ENCODE results near the gene MOV10L1.
A peak's percentile ranks its signal among the peaks of the same experiment; 100 is the strongest.

Gene MOV10L1

DNA sequence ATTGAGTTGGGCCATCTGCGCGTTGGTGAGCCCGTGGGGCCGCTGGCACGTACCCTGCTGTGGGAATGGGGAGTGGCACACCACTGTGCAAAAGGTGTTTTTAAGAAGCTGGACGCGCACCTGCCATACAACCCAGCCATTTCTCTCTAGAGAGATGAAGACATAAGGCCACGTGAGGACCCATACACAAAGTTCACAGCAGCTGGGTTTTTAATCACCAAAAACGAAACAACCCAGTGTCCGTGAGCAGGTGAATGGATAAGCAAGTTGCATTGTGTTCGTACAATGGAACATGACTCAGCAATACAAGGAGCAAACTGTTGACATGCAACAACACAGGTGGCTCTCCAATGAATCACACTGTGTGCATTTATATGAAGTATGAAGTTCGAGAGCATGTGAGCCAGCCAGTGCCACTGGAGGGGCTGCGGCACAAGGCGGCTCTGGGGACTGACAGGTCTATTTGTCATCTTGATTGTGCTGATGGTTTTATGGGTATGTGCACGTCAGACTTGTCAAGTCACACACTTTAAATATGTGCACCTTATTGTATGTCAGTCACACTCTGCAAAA is 50.1 kb downstream of the MOV10L1 start:
- no peak for TF ChIP-seq EZH2phosphoT487 (IDR thresholded peaks at IDR 0.05; ENCODE audit: low read depth)
- TF ChIP-seq, protein P1, sequence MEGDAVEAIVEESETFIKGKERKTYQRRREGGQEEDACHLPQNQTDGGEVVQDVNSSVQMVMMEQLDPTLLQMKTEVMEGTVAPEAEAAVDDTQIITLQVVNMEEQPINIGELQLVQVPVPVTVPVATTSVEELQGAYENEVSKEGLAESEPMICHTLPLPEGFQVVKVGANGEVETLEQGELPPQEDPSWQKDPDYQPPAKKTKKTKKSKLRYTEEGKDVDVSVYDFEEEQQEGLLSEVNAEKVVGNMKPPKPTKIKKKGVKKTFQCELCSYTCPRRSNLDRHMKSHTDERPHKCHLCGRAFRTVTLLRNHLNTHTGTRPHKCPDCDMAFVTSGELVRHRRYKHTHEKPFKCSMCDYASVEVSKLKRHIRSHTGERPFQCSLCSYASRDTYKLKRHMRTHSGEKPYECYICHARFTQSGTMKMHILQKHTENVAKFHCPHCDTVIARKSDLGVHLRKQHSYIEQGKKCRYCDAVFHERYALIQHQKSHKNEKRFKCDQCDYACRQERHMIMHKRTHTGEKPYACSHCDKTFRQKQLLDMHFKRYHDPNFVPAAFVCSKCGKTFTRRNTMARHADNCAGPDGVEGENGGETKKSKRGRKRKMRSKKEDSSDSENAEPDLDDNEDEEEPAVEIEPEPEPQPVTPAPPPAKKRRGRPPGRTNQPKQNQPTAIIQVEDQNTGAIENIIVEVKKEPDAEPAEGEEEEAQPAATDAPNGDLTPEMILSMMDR (IDR thresholded peaks at IDR 0.05; ENCODE audit: low read depth, low read length): no peak
- Histone ChIP-seq H4K20me1 (ENCODE audit: insufficient read depth, low read length) (no peaks in the 10 kb centered on the region), H2AFZ (ENCODE audit: low read depth, low read length) (no peak overlapping the region), H3K4me3 (ENCODE audit: low read length) (peak overlapping the region; percentile 28; the same call in 1 of the 2 replicates), H3K9me3 (ENCODE audit: insufficient read depth, low read length) (no peaks in the 10 kb centered on the region), H3K79me2 (ENCODE audit: low read length) (no peaks in the 10 kb centered on the region), H3K27me3 (ENCODE audit: low read depth, low read length) (0 out of 2 replicates have a peak, but pooled peaks cover 4% of the 10 kb centered on the region), H3K4me1 (ENCODE audit: low read length) (peaks cover 8% of the 10 kb centered on the region), H3K4me2 (ENCODE audit: low read length) (peak overlapping the region; percentile 46), H3K36me3 (replicated peaks; ENCODE audit: low read depth, low read length) (no peaks in the 10 kb centered on the region), H3K27ac (ENCODE audit: low read length) (no peak overlapping the region), H3K9ac (ENCODE audit: low read length) (no peak overlapping the region)

DNA sequence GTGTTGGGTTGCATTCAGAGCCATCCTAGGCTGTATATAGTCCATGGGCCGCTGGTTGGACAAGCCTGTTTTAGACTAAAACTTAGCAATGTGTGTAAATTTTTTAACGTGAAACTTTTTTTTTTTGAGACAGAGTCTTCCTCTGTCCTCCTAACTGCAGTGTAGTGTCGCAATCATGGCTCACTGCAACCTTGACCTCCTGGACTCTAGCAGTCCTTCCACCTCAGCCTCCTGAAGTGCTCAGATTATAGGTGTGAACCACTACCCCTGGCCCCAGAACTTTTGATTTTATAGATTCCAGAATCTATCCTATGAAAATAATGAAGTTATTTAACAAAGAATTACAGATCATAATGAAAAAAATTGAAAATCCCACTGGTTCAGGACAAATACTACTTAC is 50.8 kb downstream of the MOV10L1 start:
- Histone ChIP-seq H3K27me3 (ENCODE audit: low read depth, low read length) (0 out of 2 replicates have a peak, but pooled peaks cover 4% of the 10 kb centered on the region), H3K9ac (ENCODE audit: low read length) (no peak overlapping the region), H3K9me3 (ENCODE audit: insufficient read depth, low read length) (no peaks in the 10 kb centered on the region), H3K27ac (ENCODE audit: low read length) (no peak overlapping the region), H3K36me3 (replicated peaks; ENCODE audit: low read depth, low read length) (no peaks in the 10 kb centered on the region), H4K20me1 (ENCODE audit: insufficient read depth, low read length) (no peaks in the 10 kb centered on the region), H3K79me2 (ENCODE audit: low read length) (no peaks in the 10 kb centered on the region), H3K4me3 (ENCODE audit: low read length) (no peak overlapping the region), H3K4me2 (ENCODE audit: low read length) (no peak overlapping the region), H3K4me1 (ENCODE audit: low read length) (peaks cover 8% of the 10 kb centered on the region), H2AFZ (ENCODE audit: low read depth, low read length) (no peak overlapping the region)
- TF ChIP-seq EZH2phosphoT487 (IDR thresholded peaks at IDR 0.05; ENCODE audit: low read depth): no peak
- TF ChIP-seq, protein P1 (IDR thresholded peaks at IDR 0.05; ENCODE audit: low read depth, low read length): no peak

DNA sequence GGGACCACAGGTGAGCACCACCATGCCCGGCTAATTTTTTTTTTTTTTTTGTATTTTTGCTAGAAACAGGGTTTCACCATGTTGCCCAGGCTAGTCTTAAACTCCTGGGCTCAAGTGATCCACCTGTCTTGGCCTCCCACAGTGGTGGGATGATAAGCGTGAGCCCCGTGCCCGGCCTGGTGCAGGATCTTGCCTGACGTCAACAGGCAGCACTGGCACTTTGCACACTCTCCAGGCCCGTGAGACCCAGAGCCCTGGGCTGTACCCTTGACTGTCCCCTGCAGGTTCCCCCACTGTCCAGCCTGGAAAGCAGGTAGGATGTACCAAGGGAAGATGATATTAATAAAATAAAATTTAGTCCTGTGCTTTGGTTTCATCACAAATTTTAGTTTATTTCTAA is 51.7 kb downstream of the MOV10L1 start:
- no peak overlapping the region for H3K4me2 ChIP-seq (ENCODE audit: low read length)
- no peaks in the 10 kb centered on the region for H3K36me3 ChIP-seq (replicated peaks; ENCODE audit: low read depth, low read length)
- H3K27ac ChIP-seq (ENCODE audit: low read length): no peak overlapping the region
- no peaks in the 10 kb centered on the region for H3K79me2 ChIP-seq (ENCODE audit: low read length)
- H2AFZ ChIP-seq (ENCODE audit: low read depth, low read length): no peak overlapping the region
- H3K4me3 ChIP-seq (ENCODE audit: low read length): no peak overlapping the region
- no peak overlapping the region for H3K9ac ChIP-seq (ENCODE audit: low read length)
- H4K20me1 ChIP-seq (ENCODE audit: insufficient read depth, low read length): no peaks in the 10 kb centered on the region
- TF ChIP-seq EZH2phosphoT487 (IDR thresholded peaks at IDR 0.05; ENCODE audit: low read depth): no peak
- TF ChIP-seq, protein P1 (IDR thresholded peaks at IDR 0.05; ENCODE audit: low read depth, low read length): no peak
- H3K9me3 ChIP-seq (ENCODE audit: insufficient read depth, low read length): no peaks in the 10 kb centered on the region
- H3K27me3 ChIP-seq (ENCODE audit: low read depth, low read length): no peaks in the 10 kb centered on the region
- H3K4me1 ChIP-seq (ENCODE audit: low read length): peaks cover 8% of the 10 kb centered on the region

DNA sequence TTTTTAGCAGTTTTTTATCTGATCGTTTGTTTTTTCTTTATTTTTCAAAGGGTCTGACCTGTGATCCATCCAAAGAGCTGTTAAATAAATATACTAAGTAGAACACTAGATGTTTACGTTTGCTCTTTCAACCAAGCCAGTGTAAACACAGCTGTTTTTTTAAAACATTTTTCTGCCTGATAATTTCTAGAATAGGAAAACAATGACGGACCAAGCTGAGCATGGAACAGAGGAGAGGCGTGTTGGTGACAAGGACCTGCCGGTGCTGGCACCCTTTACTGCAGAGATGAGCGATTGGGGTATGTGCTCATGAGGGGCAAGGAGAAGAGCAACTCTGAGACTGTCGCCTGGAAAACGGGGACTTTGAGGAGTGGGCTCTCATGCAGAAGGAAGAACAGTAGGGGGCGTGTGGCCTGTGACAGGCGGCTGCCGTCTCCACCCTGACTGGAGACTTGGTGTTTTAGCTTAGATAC is 52.1 kb downstream of the MOV10L1 start:
- no peak overlapping the region for H3K4me3 ChIP-seq (ENCODE audit: low read length)
- no peak for TF ChIP-seq EZH2phosphoT487 (IDR thresholded peaks at IDR 0.05; ENCODE audit: low read depth)
- TF ChIP-seq, protein P1 (IDR thresholded peaks at IDR 0.05; ENCODE audit: low read depth, low read length): no peak

More for the DNA sequence above, 52.1 kb downstream of the MOV10L1 start:
- Histone ChIP-seq H3K27me3 (ENCODE audit: low read depth, low read length) (no peaks in the 10 kb centered on the region), H3K9ac (ENCODE audit: low read length) (no peak overlapping the region), H3K36me3 (replicated peaks; ENCODE audit: low read depth, low read length) (no peaks in the 10 kb centered on the region), H3K27ac (ENCODE audit: low read length) (no peak overlapping the region), H3K4me2 (ENCODE audit: low read length) (no peak overlapping the region), H3K9me3 (ENCODE audit: insufficient read depth, low read length) (no peaks in the 10 kb centered on the region), H3K79me2 (ENCODE audit: low read length) (no peaks in the 10 kb centered on the region), H3K4me1 (ENCODE audit: low read length) (peaks cover 8% of the 10 kb centered on the region), H2AFZ (ENCODE audit: low read depth, low read length) (no peak overlapping the region), H4K20me1 (ENCODE audit: insufficient read depth, low read length) (no peaks in the 10 kb centered on the region)
